A549 (cell line): ENCODE results near the gene CACNA1C. TPM values are rescaled to one million over a fixed set of nuclear protein-coding genes. Genes with fewer than 3 reads are reported as not detected.

ENCODE experiments used
- ATAC-seq, 2 experiments: fragments of 200-7000 bp in 1 of 2; fragments of >200 bp in 1 of 2; cut with Nextera tagmentation in 1 of 2; cut with Tn5 transposase in 1 of 2; 3 replicates each; pipeline versions ENCODE4 v1.8.0 to v1.9.1; 2018 to 2020; ENCODE audit warnings: mild to moderate bottlenecking in 1 of 2, moderate library complexity in 1 of 2
- CTCF ChIA-PET: fragments of 300-600 bp; sonication (Branson Sonifier 250); formaldehyde crosslinking; extraction: SDS; loops from one replicate; lab custom pipeline; 2021; ENCODE audit warnings: antibody characterized with exemption, inconsistent platforms; lab: Yijun Ruan, JAX
- POLR2A ChIA-PET: fragments of 350-600 bp; formaldehyde crosslinking; extraction: SDS; loops from one replicate; lab custom pipeline; 2021; ENCODE audit warnings: antibody characterized with exemption, inconsistent platforms; lab: Yijun Ruan, JAX
- DNase-seq, 2 experiments: peaks; one replicate each; pipeline versions ENCODE4 v3.0.0 to v3.0.0-alpha.2; 2011 to 2016; ENCODE audit warnings: low read depth in 1 of 2, low spot score in 1 of 2
- FAIRE-seq: peaks from 2 replicates; lab custom pipeline; 2011; peaks lifted over from hg19 to GRCh38; lab: Jason Lieb, UNC
- H3K27ac ChIP-seq, 2 experiments: fragments of >200 bp; sonication (Bioruptor Twin); formaldehyde crosslinking; 3 replicates each; pipeline ENCODE4 v1.5.1; 2016 to 2017
- H3K4me1 ChIP-seq: fragments of >200 bp; sonication (Bioruptor Twin); formaldehyde crosslinking; 3 replicates; pipeline ENCODE4 v1.6.1; 2016
- H3K4me2 ChIP-seq: fragments of >200 bp; sonication (Bioruptor Twin); formaldehyde crosslinking; 3 replicates; pipeline ENCODE4 v1.6.1; 2016
- H3K4me3 ChIP-seq: fragments of >200 bp; sonication (Bioruptor Twin); formaldehyde crosslinking; 3 replicates; pipeline ENCODE4 v1.5.1; 2016
- H3K9me3 ChIP-seq: fragments of >200 bp; sonication (Bioruptor Twin); formaldehyde crosslinking; 3 replicates; pipeline ENCODE4 v1.6.1; 2016
- ATOH8 ChIP-seq: fragments of 250-450 bp; sonication (Bioruptor Pico); IDR thresholded peaks from 2 replicates; pipeline ENCODE4 v1.5.0; 2020; ENCODE audit warnings: low read depth, mild to moderate bottlenecking, moderate library complexity
- BCL3 ChIP-seq: fragments of >200 bp; sonication (Bioruptor Twin); formaldehyde crosslinking; IDR thresholded peaks from 3 replicates; pipeline ENCODE4 v1.6.1; 2016
- CHD2 ChIP-seq: fragments of 150-350 bp; IDR thresholded peaks from 2 replicates; pipeline ENCODE4 v1.6.1; 2014; ENCODE audit warnings: low read length; ENCODE audit not compliant: partially characterized antibody
- CTCF ChIP-seq: fragments of >200 bp; sonication (Bioruptor Twin); formaldehyde crosslinking; IDR thresholded peaks from 3 replicates; pipeline ENCODE4 v1.5.1; 2016
- EHF ChIP-seq: fragments of 250-450 bp; sonication (Bioruptor Pico); IDR thresholded peaks from 2 replicates; pipeline ENCODE4 v1.5.0; 2020; ENCODE audit warnings: mild to moderate bottlenecking
- FOSB ChIP-seq: fragments of 250-450 bp; sonication (Bioruptor Pico); IDR thresholded peaks from 2 replicates; pipeline ENCODE4 v1.5.0; 2020; ENCODE audit warnings: mild to moderate bottlenecking, moderate library complexity
- HES2 ChIP-seq: fragments of >200 bp; sonication (Bioruptor Twin); formaldehyde crosslinking; IDR thresholded peaks from 2 replicates; pipeline ENCODE4 v1.6.1; 2016
- HOXB13 ChIP-seq: fragments of 250-450 bp; sonication (Bioruptor Pico); IDR thresholded peaks from 2 replicates; pipeline ENCODE4 v1.5.0; 2020; ENCODE audit warnings: low read depth, mild to moderate bottlenecking, moderate library complexity
- KDM5A ChIP-seq: fragments of 200-600 bp; sonication (generic); IDR thresholded peaks from 2 replicates; pipeline ENCODE4 v1.6.1; 2016; ENCODE audit warnings: antibody characterized with exemption, mild to moderate bottlenecking
- MAFK ChIP-seq: fragments of 450-650 bp; IDR thresholded peaks from 2 replicates; pipeline ENCODE4 v1.6.1; 2014; ENCODE audit not compliant: partially characterized antibody
- MAZ ChIP-seq: fragments of 150-350 bp; IDR thresholded peaks from 2 replicates; pipeline ENCODE4 v1.6.1; 2014; ENCODE audit warnings: antibody characterized with exemption, low read depth, low read length, borderline replicate concordance
- NPAS2 ChIP-seq: fragments of 250-450 bp; sonication (Bioruptor Pico); IDR thresholded peaks from 2 replicates; pipeline ENCODE4 v1.8.0; 2022; ENCODE audit warnings: mild to moderate bottlenecking, moderate library complexity, borderline replicate concordance
- PBX3 ChIP-seq: IDR thresholded peaks from 2 replicates; pipeline ENCODE4 v1.6.1; 2012
- POLR2AphosphoS2 ChIP-seq: conservative IDR thresholded peaks from 2 replicates; pipeline ENCODE4 v1.6.1; 2012; ENCODE audit warnings: low read length, improper control_type of control experiment, inconsistent platforms
- SREBF2 ChIP-seq: fragments of 450-650 bp; IDR thresholded peaks from 2 replicates; pipeline ENCODE4 v1.6.1; 2014; ENCODE audit warnings: mild to moderate bottlenecking, moderate library complexity
- TFCP2L1 ChIP-seq: fragments of 250-450 bp; sonication (Bioruptor Pico); IDR thresholded peaks from 2 replicates; pipeline ENCODE4 v1.5.0; 2021; ENCODE audit warnings: mild to moderate bottlenecking
- ZC3H11A ChIP-seq: fragments of 450-650 bp; IDR thresholded peaks from 2 replicates; pipeline ENCODE4 v1.6.1; 2014; ENCODE audit warnings: antibody characterized with exemption, mild to moderate bottlenecking
- ZFP36 ChIP-seq: fragments of 450-650 bp; IDR thresholded peaks from 2 replicates; pipeline ENCODE4 v1.6.1; 2014; ENCODE audit warnings: borderline replicate concordance; ENCODE audit not compliant: partially characterized antibody
- WGBS: methylation state at CpG from one replicate; pipeline ENCODE4 v1.1.6; 2017; ENCODE audit errors: missing lambda C conversion rate; 5-methylcytosine and 5-hydroxymethylcytosine counted together
- polyA plus RNA-seq, 4 experiments: library from polyadenylated mRNA; depleted of rRNA in 3 of 4; stranded (reverse); fragments of >200 nt; fragmentation: RNase III in 1 of 4; extraction: RNeasy Plus Mini Kit Qiagen cat#74134 plus additional on column Dnase treatment in 1 of 4; gene quantifications; 2 replicates in 3 of 4; 3 replicates in 1 of 4; pipeline ENCODE4 v1.2.3, GENCODE V29; 2011 to 2017
- TF ChIP-seq, protein P1 (sequence below): IDR thresholded peaks from 2 replicates; pipeline ENCODE4 v1.6.1; 2012
- TF ChIP-seq, protein P2 (sequence below): fragments of 250-450 bp; sonication (Bioruptor Pico); IDR thresholded peaks from 2 replicates; pipeline ENCODE4 v1.5.0; 2021; ENCODE audit warnings: mild to moderate bottlenecking, moderate library complexity, borderline replicate concordance
- TF ChIP-seq, protein P3 (sequence below): fragments of 150-350 bp; IDR thresholded peaks from 2 replicates; pipeline ENCODE4 v1.6.1; 2014; ENCODE audit warnings: low read depth, mild to moderate bottlenecking, low read length

The CACNA1C gene
- polyA plus RNA-seq, 2 of the 4 experiments (the other 2 are of a cell fraction) = not detected

GRCh38 chr12:2384533-2385351, 332.0 kb downstream of the CACNA1C start:
- 34% methylated on average over 17 of the region's 17 CpGs for WGBS
- H3K4me3 ChIP-seq = no peak overlapping the region
- CTCF ChIA-PET = interaction anchor here (0.7 to 2.6 kb wide), 3 partner anchors 10 to 14 kb away, joined by 3 to 11 read pairs (median 4); no protein-coding TSS in a partner anchor
- no peak overlapping the region for H3K27ac ChIP-seq
- FAIRE-seq = no peak
- POLR2A ChIA-PET = no interaction called here
- H3K4me2 ChIP-seq = no peak overlapping the region
- no peak for DNase-seq
- H3K9me3 ChIP-seq = peaks cover 2% of the 10 kb centered on the region; the same call in 1 of the 3 replicates
- peak; percentile 36 to 39; a peak in 2 of 6 replicates for ATAC-seq
- TF ChIP-seq ZC3H11A (no peak), ZFP36 (no peak), SREBF2 (no peak), EHF (no peak), POLR2AphosphoS2 (no peak), NPAS2 (CRISPR knock-in tag) (no peak), CHD2 (no peak), MAFK (no peak), HES2 (no peak), CTCF (no peak), TFCP2L1 (no peak), HOXB13 (CRISPR knock-in tag) (no peak), BCL3 (no peak), PBX3 (no peak), MAZ (no peak)
- TF ChIP-seq, protein P1, sequence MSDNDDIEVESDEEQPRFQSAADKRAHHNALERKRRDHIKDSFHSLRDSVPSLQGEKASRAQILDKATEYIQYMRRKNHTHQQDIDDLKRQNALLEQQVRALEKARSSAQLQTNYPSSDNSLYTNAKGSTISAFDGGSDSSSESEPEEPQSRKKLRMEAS = no peak
- TF ChIP-seq, protein P2, sequence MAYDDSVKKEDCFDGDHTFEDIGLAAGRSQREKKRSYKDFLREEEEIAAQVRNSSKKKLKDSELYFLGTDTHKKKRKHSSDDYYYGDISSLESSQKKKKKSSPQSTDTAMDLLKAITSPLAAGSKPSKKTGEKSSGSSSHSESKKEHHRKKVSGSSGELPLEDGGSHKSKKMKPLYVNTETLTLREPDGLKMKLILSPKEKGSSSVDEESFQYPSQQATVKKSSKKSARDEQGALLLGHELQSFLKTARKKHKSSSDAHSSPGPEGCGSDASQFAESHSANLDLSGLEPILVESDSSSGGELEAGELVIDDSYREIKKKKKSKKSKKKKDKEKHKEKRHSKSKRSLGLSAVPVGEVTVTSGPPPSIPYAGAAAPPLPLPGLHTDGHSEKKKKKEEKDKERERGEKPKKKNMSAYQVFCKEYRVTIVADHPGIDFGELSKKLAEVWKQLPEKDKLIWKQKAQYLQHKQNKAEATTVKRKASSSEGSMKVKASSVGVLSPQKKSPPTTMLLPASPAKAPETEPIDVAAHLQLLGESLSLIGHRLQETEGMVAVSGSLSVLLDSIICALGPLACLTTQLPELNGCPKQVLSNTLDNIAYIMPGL = no peak
- no peaks in the 10 kb centered on the region for H3K4me1 ChIP-seq

- TF ChIP-seq, protein P3, sequence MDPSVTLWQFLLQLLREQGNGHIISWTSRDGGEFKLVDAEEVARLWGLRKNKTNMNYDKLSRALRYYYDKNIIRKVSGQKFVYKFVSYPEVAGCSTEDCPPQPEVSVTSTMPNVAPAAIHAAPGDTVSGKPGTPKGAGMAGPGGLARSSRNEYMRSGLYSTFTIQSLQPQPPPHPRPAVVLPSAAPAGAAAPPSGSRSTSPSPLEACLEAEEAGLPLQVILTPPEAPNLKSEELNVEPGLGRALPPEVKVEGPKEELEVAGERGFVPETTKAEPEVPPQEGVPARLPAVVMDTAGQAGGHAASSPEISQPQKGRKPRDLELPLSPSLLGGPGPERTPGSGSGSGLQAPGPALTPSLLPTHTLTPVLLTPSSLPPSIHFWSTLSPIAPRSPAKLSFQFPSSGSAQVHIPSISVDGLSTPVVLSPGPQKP = no peak
- TF ChIP-seq KDM5A (no peak), ATOH8 (CRISPR knock-in tag) (no peak), CTCF (no peak), FOSB (no peak)
- Histone ChIP-seq H3K27ac (no peak overlapping the region), H3K4me2 (no peak overlapping the region), H3K9me3 (peaks cover 4% of the 10 kb centered on the region; the same call in 1 of the 3 replicates), H3K4me3 (no peak overlapping the region), H3K4me1 (no peaks in the 10 kb centered on the region)
- DNase-seq = no peak
- 20% methylated on average over 5 of the region's 5 CpGs for WGBS
- FAIRE-seq = no peak
- ChIA-PET CTCF (interaction anchor here (0.7 to 2.6 kb wide), 3 partner anchors 9 to 15 kb away, joined by 3 to 11 read pairs (median 4); no protein-coding TSS in a partner anchor), POLR2A (no interaction called here)
- no peak for ATAC-seq
Measured at GRCh38 chr12:2385529-2385928, 332.7 kb downstream of the CACNA1C start.
